OCI-LY3 (cell line): Measurements from ENCODE around the gene GFRA1.

Experiments
- CTCF ChIP-seq: fragments of 200-600, 300-600 bp; sonication (generic); IDR thresholded peaks from 2 replicates; pipeline ENCODE4 v1.5.1; 2014; ENCODE audit warnings: antibody characterized with exemption, low read length, low read depth
- EZH2phosphoT487 ChIP-seq: fragments of 200-600 bp; shearing (Covaris generic); IDR thresholded peaks from 2 replicates; pipeline ENCODE4 v1.6.1; 2018; ENCODE audit warnings: antibody characterized with exemption, mixed run types, low read depth

- no peak for TF ChIP-seq EZH2phosphoT487
- TF ChIP-seq CTCF = no peak
These were observed 139.4 kb downstream of the GFRA1 start for GRCh38 chr10:116133634-116134033.
